ENCODE results near the gene PPP1R26.

GRCh38 chr9:135474915-135475314, 4.7 kb upstream of the PPP1R26 start:
- TF ChIP-seq CTCF (IDR thresholded peaks at IDR 0.05) (no peak), POLR2A (IDR thresholded peaks at IDR 0.05) (no peak)
